Panc1 (cell line): ENCODE results near the gene KCNMB3.

Experiments used
- POLR2AphosphoS5 ChIP-seq: IDR thresholded peaks from 2 replicates; pipeline ENCODE4 v1.6.1; 2012; ENCODE audit warnings: mild to moderate bottlenecking, low read depth, low read length, moderate library complexity
- TCF7L2 ChIP-seq: IDR thresholded peaks from 2 replicates; pipeline ENCODE4 v1.6.1; 2011; ENCODE audit warnings: mild to moderate bottlenecking, low read depth, low read length, inconsistent platforms
- TF ChIP-seq, protein P1 (sequence below): fragments of 450-650 bp; IDR thresholded peaks from 2 replicates; pipeline ENCODE4 v1.5.1; 2017; ENCODE audit warnings: mild to moderate bottlenecking
- TF ChIP-seq, protein P2 (sequence below), 2 experiments: IDR thresholded peaks; 2 replicates each; pipeline ENCODE4 v1.6.1; 2011 to 2012; ENCODE audit warnings: low read depth in 2 of 2, control low read depth in 1 of 2, low read length in 1 of 2, mild to moderate bottlenecking in 1 of 2, moderate library complexity in 1 of 2; ENCODE audit not compliant: insufficient read depth in 1 of 2

DNA sequence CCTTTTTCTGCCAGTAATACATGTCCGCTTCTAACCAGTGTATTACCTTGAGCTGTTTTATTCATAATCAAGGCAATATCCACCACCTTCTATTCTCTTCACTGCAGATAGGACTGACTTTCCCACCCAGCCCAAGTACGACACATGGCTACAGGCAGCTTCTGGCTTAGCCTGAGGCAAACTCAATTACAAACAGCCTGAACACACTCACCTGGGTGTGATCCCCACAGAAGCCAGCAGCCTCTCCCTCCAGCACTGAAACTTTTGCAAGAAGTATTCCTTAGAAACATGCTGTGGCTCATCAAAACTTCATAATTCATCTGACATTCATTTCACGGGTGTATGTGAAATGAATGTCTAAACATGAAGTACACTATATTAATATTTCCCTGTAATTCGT, 13.5 kb upstream of the KCNMB3 start:
- no peak for TF ChIP-seq TCF7L2
- TF ChIP-seq, protein P1, sequence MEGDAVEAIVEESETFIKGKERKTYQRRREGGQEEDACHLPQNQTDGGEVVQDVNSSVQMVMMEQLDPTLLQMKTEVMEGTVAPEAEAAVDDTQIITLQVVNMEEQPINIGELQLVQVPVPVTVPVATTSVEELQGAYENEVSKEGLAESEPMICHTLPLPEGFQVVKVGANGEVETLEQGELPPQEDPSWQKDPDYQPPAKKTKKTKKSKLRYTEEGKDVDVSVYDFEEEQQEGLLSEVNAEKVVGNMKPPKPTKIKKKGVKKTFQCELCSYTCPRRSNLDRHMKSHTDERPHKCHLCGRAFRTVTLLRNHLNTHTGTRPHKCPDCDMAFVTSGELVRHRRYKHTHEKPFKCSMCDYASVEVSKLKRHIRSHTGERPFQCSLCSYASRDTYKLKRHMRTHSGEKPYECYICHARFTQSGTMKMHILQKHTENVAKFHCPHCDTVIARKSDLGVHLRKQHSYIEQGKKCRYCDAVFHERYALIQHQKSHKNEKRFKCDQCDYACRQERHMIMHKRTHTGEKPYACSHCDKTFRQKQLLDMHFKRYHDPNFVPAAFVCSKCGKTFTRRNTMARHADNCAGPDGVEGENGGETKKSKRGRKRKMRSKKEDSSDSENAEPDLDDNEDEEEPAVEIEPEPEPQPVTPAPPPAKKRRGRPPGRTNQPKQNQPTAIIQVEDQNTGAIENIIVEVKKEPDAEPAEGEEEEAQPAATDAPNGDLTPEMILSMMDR: no peak
- no peak for TF ChIP-seq POLR2AphosphoS5
- TF ChIP-seq, protein P2, sequence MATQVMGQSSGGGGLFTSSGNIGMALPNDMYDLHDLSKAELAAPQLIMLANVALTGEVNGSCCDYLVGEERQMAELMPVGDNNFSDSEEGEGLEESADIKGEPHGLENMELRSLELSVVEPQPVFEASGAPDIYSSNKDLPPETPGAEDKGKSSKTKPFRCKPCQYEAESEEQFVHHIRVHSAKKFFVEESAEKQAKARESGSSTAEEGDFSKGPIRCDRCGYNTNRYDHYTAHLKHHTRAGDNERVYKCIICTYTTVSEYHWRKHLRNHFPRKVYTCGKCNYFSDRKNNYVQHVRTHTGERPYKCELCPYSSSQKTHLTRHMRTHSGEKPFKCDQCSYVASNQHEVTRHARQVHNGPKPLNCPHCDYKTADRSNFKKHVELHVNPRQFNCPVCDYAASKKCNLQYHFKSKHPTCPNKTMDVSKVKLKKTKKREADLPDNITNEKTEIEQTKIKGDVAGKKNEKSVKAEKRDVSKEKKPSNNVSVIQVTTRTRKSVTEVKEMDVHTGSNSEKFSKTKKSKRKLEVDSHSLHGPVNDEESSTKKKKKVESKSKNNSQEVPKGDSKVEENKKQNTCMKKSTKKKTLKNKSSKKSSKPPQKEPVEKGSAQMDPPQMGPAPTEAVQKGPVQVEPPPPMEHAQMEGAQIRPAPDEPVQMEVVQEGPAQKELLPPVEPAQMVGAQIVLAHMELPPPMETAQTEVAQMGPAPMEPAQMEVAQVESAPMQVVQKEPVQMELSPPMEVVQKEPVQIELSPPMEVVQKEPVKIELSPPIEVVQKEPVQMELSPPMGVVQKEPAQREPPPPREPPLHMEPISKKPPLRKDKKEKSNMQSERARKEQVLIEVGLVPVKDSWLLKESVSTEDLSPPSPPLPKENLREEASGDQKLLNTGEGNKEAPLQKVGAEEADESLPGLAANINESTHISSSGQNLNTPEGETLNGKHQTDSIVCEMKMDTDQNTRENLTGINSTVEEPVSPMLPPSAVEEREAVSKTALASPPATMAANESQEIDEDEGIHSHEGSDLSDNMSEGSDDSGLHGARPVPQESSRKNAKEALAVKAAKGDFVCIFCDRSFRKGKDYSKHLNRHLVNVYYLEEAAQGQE (IDR thresholded peaks at IDR 0.05; ENCODE audit: insufficient read depth in 1 of 2, low read depth in 2 of 2, low read length in 1 of 2): no peak
